Esophagus muscularis mucosa (tissue), 4 donors: ENCODE measurements around the gene EFCAB8.

ENCODE experiments used
- EP300 ChIP-seq: sonication (generic); formaldehyde crosslinking; IDR thresholded peaks from one replicate; pipeline ENCODE4 v1.6.1; 2017; ENCODE audit warnings: antibody characterized with exemption
- POLR2A ChIP-seq: fragments of 450-650 bp; IDR thresholded peaks from one replicate; pipeline ENCODE4 v1.6.1; 2017; ENCODE audit warnings: antibody characterized with exemption, moderate library complexity, mild to moderate bottlenecking, low read depth
- POLR2AphosphoS5 ChIP-seq, 2 donors: sonication (generic); formaldehyde crosslinking; IDR thresholded peaks; one replicate each; pipeline ENCODE4 v1.6.1; 2017; ENCODE audit warnings: antibody characterized with exemption in 2 of 2
- TF ChIP-seq, protein P1 (sequence below), 3 experiments: fragments of 200-600 bp in 2 of 3; fragments of 450-650 bp in 1 of 3; sonication (generic) in 2 of 3; IDR thresholded peaks; one replicate each; pipeline ENCODE4 v1.5.1; 2017 to 2019; ENCODE audit warnings: antibody characterized with exemption in 3 of 3, mild to moderate bottlenecking in 2 of 3, moderate library complexity in 1 of 3

DNA sequence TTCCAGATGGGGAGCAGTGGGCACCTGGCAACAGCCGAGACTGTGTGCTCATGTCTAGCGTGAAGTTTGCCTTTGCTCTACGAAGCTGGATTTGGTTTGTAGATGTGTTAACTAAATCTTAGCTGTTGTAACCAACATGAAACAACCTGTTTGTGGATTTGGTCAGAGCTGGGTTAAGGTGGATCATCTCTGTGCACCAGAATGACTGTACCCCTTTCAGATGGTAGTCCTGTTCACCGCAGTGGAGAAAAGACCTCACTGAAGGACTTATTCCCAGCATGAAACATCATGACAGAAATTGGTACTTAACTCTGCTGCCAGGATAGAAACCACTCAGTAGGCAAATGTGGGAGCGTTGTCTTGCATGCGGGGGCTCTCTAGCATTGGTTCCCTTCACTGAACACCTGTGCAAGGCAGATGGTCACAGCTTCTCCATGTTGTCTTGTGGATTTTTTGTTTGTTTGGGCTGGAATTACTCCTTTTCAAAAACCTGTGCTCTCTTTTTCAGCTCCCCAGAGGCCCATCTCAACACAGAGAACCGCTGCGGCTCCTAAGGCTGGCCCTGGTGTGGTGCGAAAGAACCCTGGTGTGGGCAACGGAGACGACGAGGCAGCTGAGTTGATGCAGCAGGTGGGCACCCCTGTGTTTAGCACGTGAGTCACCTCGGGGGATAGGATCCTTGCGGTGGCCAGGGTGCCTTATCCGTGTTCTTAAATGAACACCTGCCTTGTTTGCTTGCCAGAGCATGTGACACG is 19.3 kb upstream of the EFCAB8 start:
- TF ChIP-seq POLR2A (no peak), EP300 (no peak), POLR2AphosphoS5 (IDR thresholded peaks at IDR 0.05) (no peak)
- TF ChIP-seq, protein P1, sequence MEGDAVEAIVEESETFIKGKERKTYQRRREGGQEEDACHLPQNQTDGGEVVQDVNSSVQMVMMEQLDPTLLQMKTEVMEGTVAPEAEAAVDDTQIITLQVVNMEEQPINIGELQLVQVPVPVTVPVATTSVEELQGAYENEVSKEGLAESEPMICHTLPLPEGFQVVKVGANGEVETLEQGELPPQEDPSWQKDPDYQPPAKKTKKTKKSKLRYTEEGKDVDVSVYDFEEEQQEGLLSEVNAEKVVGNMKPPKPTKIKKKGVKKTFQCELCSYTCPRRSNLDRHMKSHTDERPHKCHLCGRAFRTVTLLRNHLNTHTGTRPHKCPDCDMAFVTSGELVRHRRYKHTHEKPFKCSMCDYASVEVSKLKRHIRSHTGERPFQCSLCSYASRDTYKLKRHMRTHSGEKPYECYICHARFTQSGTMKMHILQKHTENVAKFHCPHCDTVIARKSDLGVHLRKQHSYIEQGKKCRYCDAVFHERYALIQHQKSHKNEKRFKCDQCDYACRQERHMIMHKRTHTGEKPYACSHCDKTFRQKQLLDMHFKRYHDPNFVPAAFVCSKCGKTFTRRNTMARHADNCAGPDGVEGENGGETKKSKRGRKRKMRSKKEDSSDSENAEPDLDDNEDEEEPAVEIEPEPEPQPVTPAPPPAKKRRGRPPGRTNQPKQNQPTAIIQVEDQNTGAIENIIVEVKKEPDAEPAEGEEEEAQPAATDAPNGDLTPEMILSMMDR (IDR thresholded peaks at IDR 0.05): no peak
